H1 (cell line): ENCODE results near the gene SPEF2. TPM values are rescaled to one million over a fixed set of nuclear protein-coding genes. Genes with fewer than 3 reads are reported as not detected.

Source experiments
- CTCF ChIA-PET: fragments of 300-600 bp; sonication (Branson Sonifier 250); formaldehyde crosslinking; loops from one replicate; lab custom pipeline; 2021; ENCODE audit not compliant: partially characterized antibody; lab: Charles Lee
- POLR2A ChIA-PET: fragments of 300-600 bp; sonication (Branson Sonifier 250); formaldehyde crosslinking; loops from one replicate; lab custom pipeline; 2021; ENCODE audit warnings: inconsistent platforms; ENCODE audit not compliant: partially characterized antibody; lab: Charles Lee
- DNase-seq, 2 experiments: peaks; one replicate each; pipeline versions ENCODE4 v3.0.0 to v3.0.0-alpha.2; 2010 to 2022; ENCODE audit warnings: low spot score in 2 of 2, low read depth in 1 of 2, mixed read lengths in 1 of 2
- FAIRE-seq: peaks from 2 replicates; lab custom pipeline; 2011; peaks lifted over from hg19 to GRCh38; lab: Jason Lieb, UNC
- H2AFZ ChIP-seq: 2 replicates; pipeline ENCODE4 v1.8.1; 2012; ENCODE audit warnings: low read length, inconsistent platforms
- H2AK5ac ChIP-seq: 2 replicates; pipeline ENCODE4 v1.6.1; 2013; ENCODE audit warnings: low read depth, low read length
- H2BK120ac ChIP-seq: replicated peaks from 2 replicates; pipeline ENCODE3; 2013; ENCODE audit warnings: low read depth, low read length, inconsistent platforms
- H2BK12ac ChIP-seq: 2 replicates; pipeline ENCODE4 v1.6.1; 2013; ENCODE audit warnings: low read depth, low read length
- H2BK15ac ChIP-seq: 2 replicates; pipeline ENCODE4 v1.6.1; 2013; ENCODE audit warnings: low read length
- H2BK20ac ChIP-seq: 2 replicates; pipeline ENCODE4 v1.6.1; 2013; ENCODE audit warnings: low read length
- H2BK5ac ChIP-seq: 2 replicates; pipeline ENCODE4 v1.6.1; 2013; ENCODE audit warnings: low read depth, low read length
- H3K14ac ChIP-seq: 2 replicates; pipeline ENCODE4 v1.6.1; 2013; ENCODE audit warnings: inconsistent platforms; ENCODE audit not compliant: insufficient read length
- H3K18ac ChIP-seq: 2 replicates; pipeline ENCODE4 v1.6.1; 2013; ENCODE audit warnings: low read length; ENCODE audit errors: extremely low read depth
- H3K23ac ChIP-seq: 2 replicates; pipeline ENCODE4 v1.6.1; 2013; ENCODE audit warnings: inconsistent platforms; ENCODE audit not compliant: insufficient read length
- H3K23me2 ChIP-seq: 2 replicates; pipeline ENCODE4 v1.6.1; 2013; ENCODE audit warnings: low read depth, low read length
- H3K27ac ChIP-seq: 2 replicates; pipeline ENCODE4 v1.6.1; 2011; ENCODE audit warnings: low read depth, low read length, inconsistent platforms
- H3K27me3 ChIP-seq, 4 experiments: replicated peaks in 1 of 4; 1 replicate in 1 of 4; 2 replicates in 3 of 4; pipeline versions ENCODE4 v1.6.1 to v1.8.1; 2011 to 2013; ENCODE audit warnings: low read length in 3 of 4, mild to moderate bottlenecking in 3 of 4, inconsistent platforms in 2 of 4, mixed read lengths in 2 of 4, moderate library complexity in 1 of 4; ENCODE audit not compliant: control insufficient read depth in 3 of 4, insufficient read depth in 3 of 4; ENCODE audit errors: extremely low read depth in 1 of 4
- H3K36me3 ChIP-seq, 4 experiments: 2 replicates each; pipeline versions ENCODE4 v1.6.1 to v1.8.1; 2011 to 2013; ENCODE audit warnings: mild to moderate bottlenecking in 4 of 4, low read length in 3 of 4, moderate library complexity in 2 of 4, control low read depth in 1 of 4, inconsistent platforms in 1 of 4; ENCODE audit not compliant: insufficient read depth in 4 of 4, control insufficient read depth in 2 of 4
- H3K4ac ChIP-seq: replicated peaks from 2 replicates; pipeline ENCODE3; 2013; ENCODE audit warnings: low read length, low read depth, mixed read lengths, inconsistent platforms; ENCODE audit not compliant: insufficient read length
- H3K4me1 ChIP-seq, 4 experiments: replicated peaks in 1 of 4; 1 replicate in 1 of 4; 2 replicates in 3 of 4; pipeline versions ENCODE4 v1.6.1 to v1.8.1; 2011 to 2013; ENCODE audit warnings: low read length in 3 of 4, inconsistent platforms in 2 of 4, mixed read lengths in 1 of 4; ENCODE audit not compliant: insufficient read depth in 4 of 4, control insufficient read depth in 3 of 4
- H3K4me2 ChIP-seq, 2 experiments: 2 replicates each; pipeline versions ENCODE4 v1.6.1 to v1.8.1; 2011 to 2013; ENCODE audit warnings: low read depth in 2 of 2, low read length in 2 of 2, control low read depth in 1 of 2, inconsistent platforms in 1 of 2, mild to moderate bottlenecking in 1 of 2; ENCODE audit not compliant: insufficient read depth in 1 of 2
- H3K4me3 ChIP-seq, 4 experiments: fragments of 200-600, 300-600 bp in 1 of 4; sonication (generic), shearing (Covaris generic), sonication (Bioruptor Twin) in 1 of 4; 2 replicates each; pipeline versions ENCODE4 v1.5.1 to v1.8.1; 2011 to 2016; ENCODE audit warnings: low read length in 4 of 4, low read depth in 3 of 4, control low read depth in 2 of 4, inconsistent platforms in 2 of 4, mild to moderate bottlenecking in 2 of 4, mixed read lengths in 1 of 4, moderate library complexity in 1 of 4; ENCODE audit not compliant: insufficient read depth in 2 of 4; ENCODE audit errors: extremely low read depth in 1 of 4
- H3K56ac ChIP-seq: replicated peaks from 2 replicates; pipeline ENCODE3; 2013; ENCODE audit warnings: low read depth, mild to moderate bottlenecking, mixed read lengths, low read length, inconsistent platforms; ENCODE audit not compliant: insufficient read length
- H3K79me1 ChIP-seq: 2 replicates; pipeline ENCODE4 v1.6.1; 2013; ENCODE audit warnings: low read depth, low read length, control low read depth
- H3K79me2 ChIP-seq, 2 experiments: 2 replicates each; pipeline versions ENCODE4 v1.6.1 to v1.8.1; 2012 to 2013; ENCODE audit warnings: low read length in 2 of 2, mild to moderate bottlenecking in 2 of 2, inconsistent platforms in 1 of 2; ENCODE audit not compliant: insufficient read depth in 2 of 2, control insufficient read depth in 1 of 2
- H3K9ac ChIP-seq, 4 experiments: replicated peaks in 1 of 4; 1 replicate in 1 of 4; 2 replicates in 3 of 4; pipeline versions ENCODE4 v1.6.1 to v1.8.1; 2011 to 2013; ENCODE audit warnings: low read depth in 3 of 4, low read length in 3 of 4, control low read depth in 2 of 4, mild to moderate bottlenecking in 2 of 4, moderate library complexity in 2 of 4, inconsistent platforms in 1 of 4; ENCODE audit errors: extremely low read depth in 1 of 4
- H3K9me3 ChIP-seq, 2 experiments: 2 replicates each; pipeline versions ENCODE4 v1.6.1 to v1.8.1; 2012 to 2013; ENCODE audit warnings: mild to moderate bottlenecking in 2 of 2, moderate library complexity in 2 of 2, control low read depth in 1 of 2, inconsistent platforms in 1 of 2, low read depth in 1 of 2, low read length in 1 of 2, mixed read lengths in 1 of 2; ENCODE audit not compliant: insufficient read depth in 2 of 2
- H4K20me1 ChIP-seq, 2 experiments: replicated peaks in 1 of 2; 2 replicates each; pipeline versions ENCODE3 to v1.8.1; 2011 to 2013; ENCODE audit warnings: inconsistent platforms in 2 of 2, low read length in 2 of 2, mild to moderate bottlenecking in 1 of 2; ENCODE audit not compliant: insufficient read depth in 2 of 2, control insufficient read depth in 1 of 2
- H4K5ac ChIP-seq: 2 replicates; pipeline ENCODE4 v1.6.1; 2013; ENCODE audit warnings: low read length, low read depth, mixed read lengths, inconsistent platforms; ENCODE audit not compliant: insufficient read length
- H4K8ac ChIP-seq: 2 replicates; pipeline ENCODE4 v1.8.0; 2013; ENCODE audit warnings: mild to moderate bottlenecking, moderate library complexity, low read length, inconsistent platforms; ENCODE audit not compliant: insufficient read depth; ENCODE audit errors: extremely low read depth
- H4K91ac ChIP-seq: replicated peaks from 2 replicates; pipeline ENCODE3; 2013; ENCODE audit warnings: low read length, mixed read lengths, inconsistent platforms; ENCODE audit not compliant: insufficient read length
- CBX5 ChIP-seq: fragments of 300-800, 300-1000 bp; sonication (generic); IDR thresholded peaks from 2 replicates; pipeline ENCODE4 v1.7.1; 2016; ENCODE audit warnings: antibody characterized with exemption, low read length, low read depth
- CHD1 ChIP-seq: IDR thresholded peaks from 2 replicates; pipeline ENCODE4 v1.6.1; 2012; ENCODE audit warnings: low read depth, low read length, improper control_type of control experiment
- CREB1 ChIP-seq: IDR thresholded peaks from 2 replicates; pipeline ENCODE4 v1.6.1; 2012; ENCODE audit warnings: inconsistent platforms
- EZH2 ChIP-seq: fragments of 200-600 bp; sonication (generic); IDR thresholded peaks from 2 replicates; pipeline ENCODE4 v1.7.1; 2012; ENCODE audit warnings: low read depth, mild to moderate bottlenecking, moderate library complexity, low read length, inconsistent platforms; ENCODE audit not compliant: severe bottlenecking
- HDAC2 ChIP-seq, 2 experiments: fragments of 300-600 bp in 1 of 2; sonication (generic) in 1 of 2; IDR thresholded peaks; 2 replicates each; pipeline ENCODE4 v1.6.1; 2011 to 2012; ENCODE audit warnings: low read depth in 2 of 2, low read length in 2 of 2, mild to moderate bottlenecking in 2 of 2, moderate library complexity in 2 of 2, borderline replicate concordance in 1 of 2, inconsistent platforms in 1 of 2
- KDM1A ChIP-seq: fragments of 200-600, 300-600 bp; sonication (generic); IDR thresholded peaks from 2 replicates; pipeline ENCODE4 v1.7.1; 2016; ENCODE audit warnings: mild to moderate bottlenecking, low read length, borderline replicate concordance
- MAFK ChIP-seq: IDR thresholded peaks from 2 replicates; pipeline ENCODE4 v1.6.1; 2012; ENCODE audit warnings: low read depth, mild to moderate bottlenecking, improper control_type of control experiment, low read length
- POU5F1 ChIP-seq: IDR thresholded peaks from 2 replicates; pipeline ENCODE4 v1.6.1; 2011; ENCODE audit warnings: low read depth, mild to moderate bottlenecking, low read length, moderate library complexity
- SAP30 ChIP-seq: fragments of 300-600 bp; sonication (generic); IDR thresholded peaks from 2 replicates; pipeline ENCODE4 v1.7.1; 2012; ENCODE audit warnings: low read length, moderate library complexity, mild to moderate bottlenecking, inconsistent platforms; ENCODE audit not compliant: insufficient read depth, insufficient replicate concordance
- SP4 ChIP-seq: IDR thresholded peaks from 2 replicates; pipeline ENCODE4 v1.6.1; 2012; ENCODE audit warnings: low read length, inconsistent platforms
- YY1 ChIP-seq: IDR thresholded peaks from 2 replicates; pipeline ENCODE4 v1.6.1; 2011; ENCODE audit warnings: low read depth, mild to moderate bottlenecking, low read length
- WGBS, 2 experiments: shearing (Covaris generic) in 1 of 2; methylation state at CpG; one replicate each; pipeline versions ENCODE4 v1.1.6 to v1.1.7; 2013 to 2015; ENCODE audit warnings: low lambda C conversion rate in 2 of 2, mixed read lengths in 2 of 2, inconsistent platforms in 1 of 2, low coverage in 1 of 2, missing lambda C conversion rate in 1 of 2; ENCODE audit not compliant: insufficient replicate concordance in 2 of 2, insufficient coverage in 1 of 2, insufficient read length in 1 of 2; ENCODE audit errors: extremely low coverage in 1 of 2, missing lambda C conversion rate in 1 of 2; 5-methylcytosine and 5-hydroxymethylcytosine counted together
- polyA plus RNA-seq, 7 experiments: library from polyadenylated mRNA; depleted of rRNA in 3 of 7; stranded (reverse) in 5 of 7; unstranded in 2 of 7; fragments of >200 nt in 5 of 7; fragments of 200-250 nt in 2 of 7; gene quantifications; 1 replicate in 5 of 7; 2 replicates in 1 of 7; 4 replicates in 1 of 7; pipeline versions ENCODE4 v1.2.1 to v1.2.3, GENCODE V29; 2011 to 2013; ENCODE audit warnings: missing spikeins in 2 of 7, mixed read lengths in 2 of 7
- total RNA-seq: library from RNA; stranded (reverse); fragmentation: NEBNext Ultra II Directional; extraction: Animal tissue kit (Norgen Biotek cat#: 25700); gene quantifications from 2 replicates; pipeline ENCODE4 v1.2.1, GENCODE V29; 2021
- TF ChIP-seq, protein P1 (sequence below): IDR thresholded peaks from 2 replicates; pipeline ENCODE4 v1.6.1; 2011; ENCODE audit warnings: low read length, improper control_type of control experiment

The SPEF2 gene
- total and polyA plus RNA-seq, 2 of the 8 experiments (the other 6 are each of a cell fraction or from before 2014, with no cell fraction given): 0.14 to 0.73 TPM

DNA sequence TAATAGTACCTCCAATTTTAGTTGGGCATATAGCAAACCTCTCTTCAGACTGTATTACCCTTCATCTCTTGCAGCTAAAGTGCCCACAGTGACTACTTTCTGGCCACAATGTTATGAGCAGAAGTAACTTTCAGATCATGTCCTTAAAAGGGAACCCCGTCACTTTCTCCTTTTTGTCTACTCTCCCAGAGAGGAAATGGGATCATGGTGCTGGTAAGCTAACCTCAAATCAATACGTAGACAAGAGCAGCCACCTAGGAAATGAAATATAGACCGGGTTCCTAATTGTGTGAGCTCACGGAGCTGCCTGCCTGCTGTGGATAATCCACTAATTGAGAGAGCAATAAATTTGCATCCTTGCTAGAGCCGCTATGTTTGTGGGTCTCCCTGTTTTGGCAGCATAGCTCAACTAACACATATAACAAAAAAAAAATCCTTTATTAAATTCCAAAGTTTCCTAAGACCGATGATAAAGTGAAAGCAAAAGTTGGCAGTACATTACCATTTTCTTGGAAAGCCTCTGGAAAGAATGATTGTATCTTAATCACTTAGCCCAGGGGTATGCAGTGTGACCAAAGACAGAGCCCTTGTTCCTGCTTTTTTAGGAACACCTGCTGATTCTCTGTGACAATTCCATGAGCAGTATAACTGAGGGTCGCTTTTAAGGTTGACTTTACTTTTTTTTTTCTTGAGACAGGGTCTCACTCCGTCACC lies 233.5 kb downstream of the SPEF2 start:
- Histone ChIP-seq H4K8ac (no peak overlapping the region), H3K9me3 (peaks cover 5 to 18% of the 10 kb centered on the region in 2 experiments; a peak in 3 of 4 replicates), H3K18ac (no peak overlapping the region), H4K91ac (no peak overlapping the region), H3K9ac (no peak overlapping the region), H4K20me1 (no peaks in the 10 kb centered on the region), H2BK120ac (no peak overlapping the region), H3K4me3 (no peak overlapping the region), H2BK5ac (no peak overlapping the region), H2BK15ac (no peak overlapping the region), H3K23me2 (no peaks in the 10 kb centered on the region), H3K56ac (no peak overlapping the region), H3K36me3 (no peaks in the 10 kb centered on the region), H2BK12ac (no peak overlapping the region), H2AFZ (no peak overlapping the region), H3K4me2 (no peak overlapping the region), H3K23ac (no peak overlapping the region), H2BK20ac (no peak overlapping the region), H4K5ac (no peak overlapping the region), H3K14ac (no peak overlapping the region), H3K4me1 (no peaks in the 10 kb centered on the region), H2AK5ac (no peak overlapping the region), H3K79me1 (no peaks in the 10 kb centered on the region), H3K27me3 (no peaks in the 10 kb centered on the region), H3K79me2 (no peaks in the 10 kb centered on the region), H3K4ac (no peak overlapping the region), H3K27ac (no peak overlapping the region)
- DNase-seq (no peak), FAIRE-seq (no peak)
- ChIA-PET CTCF (interaction anchor here (0.7 to 1.9 kb wide), 4 partner anchors 12 to 218 kb away, joined by 3 to 5 read pairs (median 3); no protein-coding TSS in a partner anchor), POLR2A (no interaction called here)
- whole genome bisulfite sequencing, 2 experiments: 82% methylated on average over 8 of the region's 8 CpGs; no CpG with 5 or more reads in 1 of the 2 experiments
- no peak for TF ChIP-seq CBX5
- no peak for TF ChIP-seq KDM1A
- TF ChIP-seq YY1: no peak
- TF ChIP-seq CREB1: no peak
- no peak for TF ChIP-seq EZH2
- TF ChIP-seq MAFK: no peak
- TF ChIP-seq, protein P1, sequence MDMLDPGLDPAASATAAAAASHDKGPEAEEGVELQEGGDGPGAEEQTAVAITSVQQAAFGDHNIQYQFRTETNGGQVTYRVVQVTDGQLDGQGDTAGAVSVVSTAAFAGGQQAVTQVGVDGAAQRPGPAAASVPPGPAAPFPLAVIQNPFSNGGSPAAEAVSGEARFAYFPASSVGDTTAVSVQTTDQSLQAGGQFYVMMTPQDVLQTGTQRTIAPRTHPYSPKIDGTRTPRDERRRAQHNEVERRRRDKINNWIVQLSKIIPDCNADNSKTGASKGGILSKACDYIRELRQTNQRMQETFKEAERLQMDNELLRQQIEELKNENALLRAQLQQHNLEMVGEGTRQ: no peak
- TF ChIP-seq SAP30: no peak
- TF ChIP-seq SP4: no peak
- no peak for TF ChIP-seq HDAC2 (IDR thresholded peaks at IDR 0.05; ENCODE audit: borderline replicate concordance in 1 of 2, low read depth in 2 of 2, low read length in 2 of 2)
- no peak for TF ChIP-seq CHD1
- TF ChIP-seq POU5F1: no peak
